T-cell (primary cell): ENCODE data around the gene ADAMTS5. TPM values are rescaled to one million over a fixed set of nuclear protein-coding genes. Genes with fewer than 3 reads are reported as not detected.

Experiments used
- ATAC-seq, 4 experiments: fragments of 200-7000 bp in 3 of 4; fragments of 150-1000 bp in 1 of 4; cut with Tn5 transposase; replicated peaks in 1 of 4; 1 replicate in 3 of 4; 2 replicates in 1 of 4; pipeline ENCODE4 v1.10.0; 2021; ENCODE audit warnings: moderate library complexity in 3 of 4, mild to moderate bottlenecking in 2 of 4, moderate number of reproducible peaks in 1 of 4
- CTCF ChIA-PET, 2 donors: fragments of 300-600 bp; sonication (Branson Sonifier 250); formaldehyde crosslinking; loops; one replicate each; lab custom pipeline; 2022; ENCODE audit warnings: antibody characterized with exemption in 2 of 2; lab: Charles Lee
- POLR2A ChIA-PET, 2 donors: fragments of 300-600 bp; sonication (Branson Sonifier 250); formaldehyde crosslinking; loops; one replicate each; lab custom pipeline; 2022; ENCODE audit warnings: antibody characterized with exemption in 2 of 2; lab: Charles Lee
- DNase-seq, 35 experiments: peaks; one replicate each; pipeline versions ENCODE4 v3.0.0 to v3.0.0-alpha.2; 2013 to 2023
- H3K27ac ChIP-seq: one replicate; pipeline ENCODE4 v1.5.1; 2013; ENCODE audit warnings: low read length
- H3K27me3 ChIP-seq, 2 experiments: replicated peaks in 1 of 2; 1 replicate in 1 of 2; 2 replicates in 1 of 2; pipeline versions ENCODE4 v1.6.1 to v1.7.0; 2013; ENCODE audit warnings: low read length in 1 of 2, mixed read lengths in 1 of 2; ENCODE audit not compliant: control insufficient read depth in 2 of 2, insufficient read depth in 2 of 2; ENCODE audit errors: extremely low read depth in 1 of 2
- H3K36me3 ChIP-seq, 2 donors: 1 replicate in 1 of 2; 2 replicates in 1 of 2; pipeline versions ENCODE4 v1.6.1 to v1.7.0; 2013; ENCODE audit warnings: low read length in 1 of 2; ENCODE audit not compliant: control insufficient read depth in 2 of 2, insufficient read depth in 1 of 2; ENCODE audit errors: extremely low read depth in 1 of 2
- H3K4me1 ChIP-seq, 2 experiments: 1 replicate in 1 of 2; 2 replicates in 1 of 2; pipeline versions ENCODE4 v1.6.1 to v1.7.0; 2013; ENCODE audit warnings: low read length in 2 of 2, mixed read lengths in 1 of 2; ENCODE audit not compliant: insufficient read depth in 2 of 2, control insufficient read depth in 1 of 2; ENCODE audit errors: extremely low read depth in 1 of 2
- H3K4me3 ChIP-seq, 2 donors: 1 replicate in 1 of 2; 2 replicates in 1 of 2; pipeline versions ENCODE4 v1.5.1 to v1.7.0; 2013; ENCODE audit warnings: mild to moderate bottlenecking in 2 of 2, low read length in 1 of 2, moderate library complexity in 1 of 2; ENCODE audit not compliant: control insufficient read depth in 1 of 2; ENCODE audit errors: extremely low read depth in 1 of 2
- H3K9me3 ChIP-seq: 2 replicates; pipeline ENCODE4 v1.7.0; 2013
- H3K27ac Mint-ChIP-seq, 2 donors: one replicate each; pipeline ENCODE4 v1.8.0; 2020 to 2021; ENCODE audit warnings: mild to moderate bottlenecking in 2 of 2, mixed read lengths in 2 of 2
- H3K27me3 Mint-ChIP-seq, 2 donors: one replicate each; pipeline ENCODE4 v1.8.0; 2021 to 2022; ENCODE audit warnings: mixed read lengths in 2 of 2
- H3K36me3 Mint-ChIP-seq: one replicate; pipeline ENCODE4 v1.8.0; 2021; ENCODE audit warnings: mixed read lengths
- H3K4me1 Mint-ChIP-seq, 3 donors: one replicate each; pipeline ENCODE4 v1.8.0; 2020 to 2022; ENCODE audit warnings: mixed read lengths in 3 of 3, mild to moderate bottlenecking in 1 of 3
- H3K4me3 Mint-ChIP-seq, 3 donors: one replicate each; pipeline ENCODE4 v1.8.0; 2020 to 2022; ENCODE audit warnings: mild to moderate bottlenecking in 3 of 3, mixed read lengths in 3 of 3, moderate library complexity in 3 of 3
- H3K9me3 Mint-ChIP-seq, 3 donors: one replicate each; pipeline ENCODE4 v1.8.0; 2020 to 2022; ENCODE audit warnings: mixed read lengths in 3 of 3
- WGBS: methylation state at CpG from one replicate; pipeline ENCODE4 v1.1.5; 2013; ENCODE audit warnings: missing lambda C conversion rate; ENCODE audit not compliant: insufficient coverage; 5-methylcytosine and 5-hydroxymethylcytosine counted together
- total RNA-seq, 35 experiments: library from RNA in 6 of 35; stranded (reverse) in 6 of 35; fragments of 120-200 nt in 1 of 35; gene quantifications; one replicate each; pipeline versions ENCODE4 v1.2.1 to v1.2.4 and lab custom pipeline; 2013 to 2026

Gene ADAMTS5
- total RNA-seq, 5 donors from 2014 or later (not counting 1 experiment from before 2014, with no cell fraction given), result 0.03 TPM; not detected in 4

DNA sequence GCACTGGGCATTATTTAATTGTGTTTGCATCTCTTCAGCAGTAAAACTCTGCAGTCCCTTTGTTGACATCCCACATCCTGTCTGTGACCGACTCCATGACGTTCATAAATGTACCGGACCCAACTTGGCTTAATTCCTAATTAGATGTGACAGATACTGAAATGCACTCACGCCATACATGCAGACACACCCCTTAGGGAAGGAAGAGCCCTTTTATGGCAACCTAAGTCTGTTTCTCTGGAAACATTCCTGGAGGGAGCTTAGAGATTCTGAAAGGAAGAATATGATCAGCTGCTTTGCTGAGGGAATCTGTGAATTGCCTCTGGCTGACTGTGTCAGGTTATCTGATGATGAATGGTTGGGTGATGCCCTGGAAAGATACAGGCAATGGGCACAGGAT lies 33.4 kb downstream of the ADAMTS5 start:
- Histone ChIP-seq H3K36me3 (no peaks in the 10 kb centered on the region), H3K4me3 (no peak overlapping the region), H3K4me1 (no peaks in the 10 kb centered on the region), H3K27ac (no peak overlapping the region), H3K27me3 (peaks cover 0 to 3% of the 10 kb centered on the region in 2 experiments), H3K9me3 (no peaks in the 10 kb centered on the region)
- Mint-ChIP-seq H3K27ac (no peak overlapping the region), H3K36me3 (no peaks in the 10 kb centered on the region), H3K27me3 (peaks cover 1 to 4% of the 10 kb centered on the region in 2 donors), H3K4me3 (no peak overlapping the region), H3K9me3 (no peaks in the 10 kb centered on the region), H3K4me1 (no peaks in the 10 kb centered on the region)
- WGBS, result 61% methylated on average over 4 of the region's 4 CpGs
- no peak for DNase-seq
- ChIA-PET CTCF (interaction anchor here in 1 of 2 donors (0.7 kb wide), 1 partner anchor 13 kb away, joined by 4 read pairs; no protein-coding TSS in a partner anchor), POLR2A (no interaction called here)
- ATAC-seq, result no peak

DNA sequence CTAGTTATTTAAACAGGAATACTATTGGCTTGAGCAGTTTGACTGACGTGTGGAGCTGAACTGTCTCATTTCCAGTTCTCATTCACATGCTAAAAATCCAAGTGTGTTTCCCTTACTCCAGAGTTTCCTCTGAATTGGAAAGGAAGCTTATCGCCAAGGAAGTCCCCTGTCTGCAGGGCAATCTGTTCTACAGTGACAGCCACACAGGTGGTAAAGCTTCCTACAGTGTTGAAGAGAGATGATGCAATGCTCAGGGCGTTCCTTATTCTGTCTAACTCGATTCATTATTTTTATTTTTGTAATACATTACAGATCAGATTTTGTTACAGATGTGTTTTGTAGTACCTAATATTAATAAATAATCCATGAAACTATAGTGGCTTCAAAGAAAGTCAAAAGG lies 41.3 kb downstream of the ADAMTS5 start:
- DNase-seq, result no peak
- no peaks in the 10 kb centered on the region for H3K36me3 Mint-ChIP-seq
- ATAC-seq, result no peak
- Histone ChIP-seq H3K27me3 (no peaks in the 10 kb centered on the region), H3K4me1 (no peaks in the 10 kb centered on the region), H3K27ac (no peak overlapping the region), H3K9me3 (no peaks in the 10 kb centered on the region), H3K4me3 (no peak overlapping the region), H3K36me3 (no peaks in the 10 kb centered on the region)
- no peak overlapping the region for H3K27ac Mint-ChIP-seq
- no peaks in the 10 kb centered on the region for H3K4me1 Mint-ChIP-seq
- POLR2A ChIA-PET, result no interaction called here
- no peaks in the 10 kb centered on the region for H3K9me3 Mint-ChIP-seq
- CTCF ChIA-PET, result no interaction called here
- no peak overlapping the region for H3K4me3 Mint-ChIP-seq
- peaks cover 0 to 2% of the 10 kb centered on the region in 2 donors for H3K27me3 Mint-ChIP-seq
- WGBS, result 80% methylated on average over 1 of the region's 4 CpGs

GRCh38 chr21:26925122-26925521 lies 41.8 kb downstream of the ADAMTS5 start:
- Histone ChIP-seq H3K4me3 (no peak overlapping the region), H3K9me3 (no peaks in the 10 kb centered on the region), H3K36me3 (no peaks in the 10 kb centered on the region), H3K27ac (no peak overlapping the region), H3K27me3 (no peaks in the 10 kb centered on the region), H3K4me1 (no peaks in the 10 kb centered on the region)
- no peak for DNase-seq
- Mint-ChIP-seq H3K4me1 (no peaks in the 10 kb centered on the region), H3K9me3 (no peaks in the 10 kb centered on the region), H3K27me3 (peaks cover 0 to 2% of the 10 kb centered on the region in 2 donors), H3K36me3 (no peaks in the 10 kb centered on the region), H3K27ac (no peak overlapping the region), H3K4me3 (no peak overlapping the region)
- POLR2A ChIA-PET, result no interaction called here
- no CpG with 5 or more reads among the region's 2 CpGs for WGBS
- CTCF ChIA-PET, result no interaction called here
- no peak for ATAC-seq

- peaks cover 0 to 2% of the 10 kb centered on the region in 2 donors for H3K27me3 Mint-ChIP-seq
- CTCF ChIA-PET, result no interaction called here
These were observed 42.9 kb downstream of the ADAMTS5 start for GRCh38 chr21:26923986-26924385.

GRCh38 chr21:26920055-26920454 lies 46.8 kb downstream of the ADAMTS5 start:
- Mint-ChIP-seq H3K4me3 (no peak overlapping the region), H3K9me3 (peaks cover 0 to 3% (median 0%) of the 10 kb centered on the region in 3 donors), H3K36me3 (no peaks in the 10 kb centered on the region), H3K27ac (no peak overlapping the region), H3K4me1 (no peaks in the 10 kb centered on the region), H3K27me3 (no peaks in the 10 kb centered on the region)
- no peaks in the 10 kb centered on the region for H3K9me3 ChIP-seq
- no peaks in the 10 kb centered on the region for H3K4me1 ChIP-seq
- no peak overlapping the region for H3K27ac ChIP-seq
- ATAC-seq (no peak), DNase-seq (no peak)
- ChIA-PET POLR2A (no interaction called here), CTCF (no interaction called here)
- H3K27me3 ChIP-seq, result no peaks in the 10 kb centered on the region
- H3K4me3 ChIP-seq, result no peak overlapping the region
- H3K36me3 ChIP-seq, result no peaks in the 10 kb centered on the region

More at GRCh38 chr21:26923986-26924385, 42.9 kb downstream of the ADAMTS5 start:
- Histone ChIP-seq H3K4me3 (no peak overlapping the region), H3K9me3 (no peaks in the 10 kb centered on the region), H3K4me1 (no peaks in the 10 kb centered on the region), H3K27ac (no peak overlapping the region), H3K36me3 (no peaks in the 10 kb centered on the region), H3K27me3 (no peaks in the 10 kb centered on the region)
- ATAC-seq (no peak), DNase-seq (no peak)
- WGBS, result 83% methylated on average over 8 of the region's 10 CpGs
- Mint-ChIP-seq H3K27ac (no peak overlapping the region), H3K9me3 (no peaks in the 10 kb centered on the region), H3K36me3 (no peaks in the 10 kb centered on the region), H3K4me1 (no peaks in the 10 kb centered on the region), H3K4me3 (no peak overlapping the region)
- POLR2A ChIA-PET, result no interaction called here

DNA sequence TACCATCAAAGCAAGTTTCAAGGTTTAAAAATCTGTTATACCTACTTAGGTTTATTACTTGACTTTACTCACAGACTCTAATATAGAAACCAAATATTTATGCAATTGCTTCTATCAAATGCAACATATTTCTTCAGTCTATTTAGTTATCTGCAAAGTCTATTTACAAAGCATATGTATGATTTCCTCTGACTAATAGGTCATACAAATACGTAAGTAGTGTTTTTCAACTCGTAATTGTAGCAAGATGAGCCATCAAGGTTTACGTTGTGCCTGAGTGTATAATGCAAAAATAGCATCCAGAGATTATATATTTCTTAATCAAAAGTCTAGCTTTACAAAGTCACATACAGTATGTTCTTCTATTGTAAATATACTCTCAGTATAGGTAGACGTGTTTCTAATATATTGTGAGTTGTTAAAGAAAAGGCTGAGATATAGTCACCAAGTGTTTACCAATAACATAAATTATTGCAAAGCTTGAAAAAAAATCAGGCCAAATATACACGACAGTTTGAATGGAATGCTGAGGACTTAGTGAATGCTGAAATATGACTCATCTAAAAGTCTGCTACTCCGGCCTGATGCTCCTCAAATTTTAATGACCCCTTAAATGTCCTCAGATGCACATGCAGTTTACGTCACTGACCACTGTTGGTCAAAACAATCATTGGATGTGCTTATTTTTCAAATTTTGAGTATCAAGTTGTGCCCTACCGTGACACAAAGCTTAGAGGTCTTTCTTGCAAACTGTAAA lies 48.4 kb downstream of the ADAMTS5 start:
- peaks cover 0 to 10% of the 10 kb centered on the region in 2 donors for H3K27me3 Mint-ChIP-seq
- DNase-seq (no peak), ATAC-seq (no peak)
- 92% methylated on average over 1 of the region's 8 CpGs for WGBS
- ChIA-PET POLR2A (no interaction called here), CTCF (no interaction called here)
- H3K4me1 Mint-ChIP-seq, result no peaks in the 10 kb centered on the region
- H3K27ac ChIP-seq, result no peak overlapping the region
- H3K4me1 ChIP-seq, result no peaks in the 10 kb centered on the region
- H3K4me3 ChIP-seq, result no peak overlapping the region
- H3K36me3 ChIP-seq, result no peaks in the 10 kb centered on the region
- H3K36me3 Mint-ChIP-seq, result no peaks in the 10 kb centered on the region
- no peaks in the 10 kb centered on the region for H3K27me3 ChIP-seq
- H3K9me3 ChIP-seq, result no peaks in the 10 kb centered on the region
- no peak overlapping the region for H3K27ac Mint-ChIP-seq
- H3K9me3 Mint-ChIP-seq, result peaks cover 0 to 7% (median 0%) of the 10 kb centered on the region in 3 donors
- H3K4me3 Mint-ChIP-seq, result no peak overlapping the region
